Spinal cord (tissue), 10 donors: ENCODE data around the gene CCNI. TPM values are rescaled to one million over a fixed set of nuclear protein-coding genes. Genes with fewer than 3 reads are reported as not detected.
A peak's percentile ranks its signal among the peaks of the same experiment; 100 is the strongest.
"Not testable (repeated sequence)": the region's sequence is repeated elsewhere in the genome, so short reads cannot be mapped to it uniquely, and the experiment has no call there.

ENCODE experiments used
- DNase-seq, 6 donors: peaks; one replicate each; pipeline versions ENCODE4 v3.0.0 to v3.0.0-alpha.2; 2013 to 2015; ENCODE audit warnings: low spot score in 6 of 6, low read depth in 4 of 6
- H3K27ac ChIP-seq: one replicate; pipeline ENCODE4 v1.5.1; 2013; ENCODE audit warnings: low read depth, low read length, control low read depth
- H3K27me3 ChIP-seq: one replicate; pipeline ENCODE4 v1.6.1; 2013; ENCODE audit warnings: low read length; ENCODE audit not compliant: control insufficient read depth, insufficient read depth
- H3K36me3 ChIP-seq: one replicate; pipeline ENCODE4 v1.6.1; 2013; ENCODE audit warnings: low read length; ENCODE audit not compliant: control insufficient read depth, insufficient read depth
- H3K4me1 ChIP-seq: one replicate; pipeline ENCODE4 v1.6.1; 2013; ENCODE audit warnings: low read length; ENCODE audit not compliant: control insufficient read depth, insufficient read depth
- H3K4me3 ChIP-seq: one replicate; pipeline ENCODE4 v1.5.1; 2013; ENCODE audit warnings: low read depth, low read length, control low read depth
- H3K9me3 ChIP-seq: one replicate; pipeline ENCODE4 v1.6.1; 2013; ENCODE audit warnings: low read length; ENCODE audit not compliant: control insufficient read depth, insufficient read depth
- WGBS: methylation state at CpG from one replicate; pipeline ENCODE4 v1.1.5; 2013; ENCODE audit warnings: missing lambda C conversion rate; ENCODE audit not compliant: insufficient coverage; 5-methylcytosine and 5-hydroxymethylcytosine counted together
- polyA plus RNA-seq, 2 donors: library from polyadenylated mRNA; unstranded; fragments of 120-200 nt; gene quantifications; one replicate each; pipeline ENCODE4 v1.2.1, GENCODE V29; 2013; ENCODE audit not compliant: insufficient read length in 2 of 2
- total RNA-seq, 2 donors: library from RNA; depleted of rRNA in 1 of 2; stranded (reverse); fragments of 120-200 nt in 1 of 2; fragments of >200 nt in 1 of 2; gene quantifications; one replicate each; pipeline versions ENCODE4 v1.2.3 to v1.2.4, GENCODE V29; 2013 to 2014
- donor health status: healthy.

Gene CCNI
- total and polyA plus RNA-seq, 4 donors: 193 to 583 (median 396) TPM

GRCh38 chr4:77073981-77074380 lies 1.8 kb downstream of the CCNI start:
- peak overlapping the region; percentile 97 for H3K4me3 ChIP-seq
- no peaks in the 10 kb centered on the region for H3K9me3 ChIP-seq
- no peaks in the 10 kb centered on the region for H3K27me3 ChIP-seq
- peak in 1 of 6 donors; percentile 23 for DNase-seq
- 5% methylated on average over 3 of the region's 5 CpGs for WGBS
- peak overlapping the region; percentile 100 for H3K27ac ChIP-seq
- no peaks in the 10 kb centered on the region for H3K36me3 ChIP-seq
- H3K4me1 ChIP-seq: peaks cover 8% of the 10 kb centered on the region

DNA sequence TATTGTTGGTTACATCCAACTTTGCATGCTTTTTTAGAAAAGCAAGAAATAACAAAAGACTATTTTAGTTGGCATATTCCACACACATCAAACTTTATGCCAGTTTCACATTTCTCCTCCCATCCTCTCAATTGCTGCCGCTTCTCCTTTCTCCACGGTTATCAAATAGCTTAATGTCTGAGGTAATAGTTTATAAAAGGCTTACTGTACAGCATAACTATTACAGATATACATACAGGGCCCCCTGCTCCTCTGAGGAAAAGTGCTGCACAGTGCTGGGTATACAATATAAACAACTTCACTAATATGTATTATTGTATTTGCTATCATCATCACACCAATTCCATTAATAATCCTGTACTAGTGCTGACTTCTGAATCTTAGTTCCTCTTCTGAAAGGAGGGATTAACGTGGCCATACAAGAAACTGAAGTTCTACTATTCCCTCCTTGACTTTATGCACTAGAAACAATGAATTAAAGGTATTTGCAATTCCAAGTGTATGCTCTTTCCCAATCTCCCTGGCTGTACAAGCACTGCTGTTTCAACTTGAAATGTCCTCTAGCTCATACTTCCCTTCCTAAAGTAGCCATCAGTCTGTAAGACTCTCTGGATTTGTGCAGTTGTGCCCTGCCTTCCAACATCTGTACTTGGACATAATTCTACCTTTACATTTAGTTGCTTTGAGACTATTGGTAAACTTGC lies 2.5 kb downstream of the CCNI start:
- H3K9me3 ChIP-seq: no peaks in the 10 kb centered on the region
- no peaks in the 10 kb centered on the region for H3K27me3 ChIP-seq
- DNase-seq: peak in 1 of 6 donors; percentile 24
- peak overlapping the region; percentile 97 for H3K4me3 ChIP-seq
- H3K27ac ChIP-seq: peak overlapping the region; percentile 100
- H3K4me1 ChIP-seq: peaks cover 8% of the 10 kb centered on the region
- no peaks in the 10 kb centered on the region for H3K36me3 ChIP-seq
- no CpG with 5 or more reads among the region's 3 CpGs for WGBS

GRCh38 chr4:77072195-77072753 lies 3.5 kb downstream of the CCNI start:
- DNase-seq: peak in 1 of 6 donors; percentile 13
- H3K4me3 ChIP-seq: peak overlapping the region; percentile 7
- no peaks in the 10 kb centered on the region for H3K27me3 ChIP-seq
- no peaks in the 10 kb centered on the region for H3K9me3 ChIP-seq
- no peak overlapping the region for H3K27ac ChIP-seq
- H3K36me3 ChIP-seq: no peaks in the 10 kb centered on the region
- peaks cover 6% of the 10 kb centered on the region for H3K4me1 ChIP-seq
- 83% methylated on average over 1 of the region's 5 CpGs for WGBS

DNA sequence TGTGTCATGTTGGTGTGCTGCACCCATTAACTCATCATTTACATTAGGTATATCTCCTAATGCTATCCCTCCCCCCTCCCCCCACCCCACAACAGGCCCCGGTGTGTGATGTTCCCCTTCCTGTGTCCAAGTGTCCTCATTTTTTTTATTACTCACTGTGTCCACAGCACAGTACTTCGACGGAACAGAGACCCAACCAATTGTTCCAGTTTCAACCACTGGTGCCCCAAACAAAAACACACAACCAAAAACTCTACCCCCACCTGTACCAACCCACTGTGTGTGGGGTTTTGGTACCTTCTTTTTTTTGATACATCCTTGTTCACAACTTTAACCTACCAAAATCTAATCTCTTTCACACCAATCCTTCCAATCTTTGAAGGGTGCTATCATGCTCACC lies 6.3 kb downstream of the CCNI start:
- H3K4me3 ChIP-seq: not testable (repeated sequence)
- no CpG with 5 or more reads among the region's 3 CpGs for WGBS

DNA sequence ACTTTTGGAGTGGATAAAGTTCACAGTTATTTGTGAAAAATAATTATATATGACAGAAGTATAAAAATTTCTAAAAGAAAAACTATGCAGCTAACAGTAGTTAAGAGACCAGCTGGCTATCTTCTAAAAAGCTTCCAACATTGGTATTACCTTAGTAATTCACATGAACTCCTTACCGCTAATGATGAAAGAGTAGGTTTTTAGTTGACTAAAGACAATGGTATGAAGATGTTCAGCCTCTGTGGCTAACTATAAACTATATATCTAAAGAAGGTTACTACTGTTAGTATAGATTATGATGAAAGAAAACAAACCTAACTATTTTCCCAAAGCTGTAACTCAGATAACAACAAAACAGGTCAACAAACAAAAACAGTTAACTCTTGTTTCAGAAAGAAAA lies 10.4 kb downstream of the CCNI start:
- Histone ChIP-seq H3K27ac (no peak overlapping the region), H3K27me3 (no peaks in the 10 kb centered on the region), H3K4me3 (no peak overlapping the region), H3K4me1 (no peaks in the 10 kb centered on the region), H3K36me3 (peaks cover 30% of the 10 kb centered on the region), H3K9me3 (no peaks in the 10 kb centered on the region)
- DNase-seq: no peak
- no CpG with 5 or more reads among the region's 1 CpG for WGBS

More for the DNA sequence above, 6.3 kb downstream of the CCNI start:
- not testable (repeated sequence) for H3K9me3 ChIP-seq, H3K4me1 ChIP-seq, DNase-seq, H3K27ac ChIP-seq, H3K36me3 ChIP-seq, H3K27me3 ChIP-seq

DNA sequence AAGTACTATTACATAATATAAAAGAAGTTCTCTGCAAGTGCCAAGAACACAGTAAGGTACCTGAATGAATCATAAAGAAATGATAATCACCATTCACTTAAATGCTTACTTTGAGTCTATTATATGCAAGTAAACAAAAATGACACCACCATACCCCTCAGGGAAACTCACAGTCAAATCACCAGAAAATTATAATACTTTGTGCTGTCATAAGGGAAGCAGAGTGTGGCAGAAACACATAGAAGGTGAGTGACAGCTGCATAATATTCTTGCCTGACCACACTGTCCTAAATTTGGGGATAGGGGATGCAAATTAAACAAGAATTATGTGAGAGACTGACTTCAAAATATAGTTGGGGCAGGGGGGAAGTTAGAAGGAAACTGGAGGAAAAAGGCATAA lies 12.9 kb downstream of the CCNI start:
- Histone ChIP-seq H3K27ac (no peak overlapping the region), H3K27me3 (no peaks in the 10 kb centered on the region), H3K4me3 (no peak overlapping the region), H3K9me3 (no peaks in the 10 kb centered on the region), H3K36me3 (peaks cover 34% of the 10 kb centered on the region), H3K4me1 (no peaks in the 10 kb centered on the region)
- DNase-seq: no peak

- no peak for DNase-seq
- H3K36me3 ChIP-seq: peaks cover 8% of the 10 kb centered on the region
- H3K4me1 ChIP-seq: no peaks in the 10 kb centered on the region
Observed at GRCh38 chr4:77052352-77052751, 23.4 kb downstream of the CCNI start.

GRCh38 chr4:77050962-77051361 lies 24.8 kb downstream of the CCNI start:
- no peak overlapping the region for H3K4me3 ChIP-seq
- peaks cover 6% of the 10 kb centered on the region for H3K36me3 ChIP-seq
- no peaks in the 10 kb centered on the region for H3K4me1 ChIP-seq
- H3K9me3 ChIP-seq: no peaks in the 10 kb centered on the region
- no peaks in the 10 kb centered on the region for H3K27me3 ChIP-seq
- no peak for DNase-seq
- H3K27ac ChIP-seq: no peak overlapping the region
- WGBS: no CpG with 5 or more reads among the region's 3 CpGs

More at GRCh38 chr4:77052352-77052751, 23.4 kb downstream of the CCNI start:
- Histone ChIP-seq H3K27ac (no peak overlapping the region), H3K27me3 (no peaks in the 10 kb centered on the region), H3K9me3 (no peaks in the 10 kb centered on the region), H3K4me3 (no peak overlapping the region)
- WGBS: no CpG with 5 or more reads among the region's 3 CpGs

GRCh38 chr4:77047037-77047436 lies 28.8 kb downstream of the CCNI start:
- Histone ChIP-seq H3K9me3 (no peaks in the 10 kb centered on the region), H3K4me1 (no peaks in the 10 kb centered on the region), H3K27ac (no peak overlapping the region), H3K27me3 (no peaks in the 10 kb centered on the region), H3K36me3 (peaks cover 4% of the 10 kb centered on the region), H3K4me3 (no peak overlapping the region)
- DNase-seq: no peak

DNA sequence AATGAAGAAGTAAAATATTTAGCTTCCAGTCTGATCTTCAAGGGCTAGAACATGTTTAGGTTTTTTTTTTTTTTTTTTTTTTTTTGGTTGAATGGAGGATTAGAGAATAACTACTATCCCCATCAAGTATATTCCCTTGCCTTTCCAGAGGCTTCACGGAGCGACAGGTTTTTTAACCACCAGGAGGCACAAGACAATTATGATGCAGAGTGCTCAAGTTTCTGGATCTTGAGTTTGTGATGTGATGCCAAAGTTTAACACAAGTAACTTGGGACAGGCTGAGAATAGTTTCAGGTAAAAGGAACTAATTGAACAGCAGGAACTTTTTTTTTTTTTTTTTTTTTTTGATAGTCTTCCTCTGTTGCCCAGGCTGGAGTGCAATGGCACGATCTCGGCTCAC lies 30.3 kb downstream of the CCNI start:
- Histone ChIP-seq H3K27ac (no peak overlapping the region), H3K27me3 (no peaks in the 10 kb centered on the region), H3K4me3 (no peak overlapping the region), H3K36me3 (peaks cover 6% of the 10 kb centered on the region), H3K9me3 (no peaks in the 10 kb centered on the region), H3K4me1 (no peaks in the 10 kb centered on the region)
- 87% methylated on average over 3 of the region's 4 CpGs for WGBS
- DNase-seq: peak in 1 of 6 donors; percentile 35
